HG02973 (cell line): Measurements from ENCODE around the gene PLK5.
"Not testable (repeated sequence)": the region's sequence is repeated elsewhere in the genome, so short reads cannot be mapped to it uniquely, and the experiment has no call there.

Experiments
- ATAC-seq: cut with Tn5 transposase; IDR thresholded peaks from one replicate; pipeline ENCODE4 v1.9.1; 2021; ENCODE audit warnings: moderate library complexity; ENCODE audit not compliant: unreplicated experiment

PLK5 gene

DNA sequence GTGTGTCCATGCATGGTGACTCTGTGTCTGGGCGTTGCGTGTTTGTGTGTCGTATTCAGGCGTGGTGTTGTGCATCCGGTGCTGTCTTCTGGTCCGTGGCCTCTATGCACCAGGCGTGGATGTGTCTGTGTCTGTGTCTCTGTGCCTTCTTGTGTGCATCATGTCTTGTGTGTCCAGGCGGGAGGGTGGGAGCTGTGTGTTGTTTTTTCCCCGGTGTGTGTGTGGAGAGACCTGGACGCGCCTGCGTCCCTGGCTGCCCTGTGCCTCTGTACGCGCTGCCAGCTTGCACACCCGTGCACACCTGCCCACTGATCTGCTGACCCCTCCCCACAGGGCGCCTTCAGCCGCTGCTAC lies 1.1 kb downstream of the PLK5 start:
- ATAC-seq: no peak

DNA sequence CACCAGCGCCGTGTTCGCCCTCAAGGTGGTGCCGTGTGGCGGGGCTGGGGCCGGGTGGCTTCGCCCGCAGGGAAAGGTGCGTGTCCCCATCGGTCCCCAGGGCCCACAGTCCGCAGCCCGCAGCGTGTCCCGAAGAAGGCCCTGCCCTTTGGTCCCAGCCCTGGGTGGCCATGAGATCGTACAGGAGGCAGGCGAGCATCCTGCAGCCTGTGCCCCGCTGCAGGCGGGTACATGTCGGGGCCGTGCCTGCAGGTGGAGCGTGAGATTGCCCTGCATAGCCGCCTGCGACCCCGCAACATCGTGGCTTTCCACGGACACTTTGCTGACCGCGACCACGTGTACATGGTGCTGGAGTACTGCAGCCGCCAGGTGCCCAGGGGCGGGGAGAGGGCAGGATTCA lies 1.5 kb downstream of the PLK5 start:
- no peak for ATAC-seq

DNA sequence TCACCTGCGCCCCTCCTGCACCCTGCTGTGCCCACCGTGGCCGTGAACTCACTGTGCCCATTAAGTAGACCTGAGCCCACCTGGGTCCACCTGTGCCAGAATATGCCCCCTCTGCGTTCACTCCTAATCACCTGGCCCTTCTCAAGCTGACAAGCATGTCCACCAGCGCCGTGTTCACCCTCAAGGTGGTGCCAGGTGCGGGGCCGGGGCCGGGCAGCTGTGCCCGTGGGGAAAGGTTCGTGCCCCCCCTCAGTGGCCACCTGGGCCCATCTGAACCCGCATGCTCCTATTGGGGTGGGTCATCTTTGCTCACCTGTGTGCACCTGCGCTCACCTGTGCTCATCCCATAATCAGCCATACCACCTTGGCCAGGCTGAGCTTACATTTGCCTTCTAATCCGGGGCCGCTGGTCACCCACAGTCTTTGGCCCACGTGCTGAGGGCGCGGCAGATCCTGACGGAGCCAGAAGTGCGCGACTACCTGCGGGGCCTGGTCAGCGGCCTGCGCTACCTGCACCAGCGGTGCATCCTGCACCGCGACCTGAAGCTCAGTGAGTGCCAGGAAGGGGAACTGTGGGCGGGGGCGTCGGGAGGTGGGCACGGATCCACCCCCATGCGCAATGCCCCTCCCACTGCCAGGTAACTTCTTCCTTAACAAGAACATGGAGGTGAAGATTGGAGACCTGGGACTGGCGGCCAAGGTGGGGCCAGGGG lies 2.3 kb downstream of the PLK5 start:
- ATAC-seq: no peak

DNA sequence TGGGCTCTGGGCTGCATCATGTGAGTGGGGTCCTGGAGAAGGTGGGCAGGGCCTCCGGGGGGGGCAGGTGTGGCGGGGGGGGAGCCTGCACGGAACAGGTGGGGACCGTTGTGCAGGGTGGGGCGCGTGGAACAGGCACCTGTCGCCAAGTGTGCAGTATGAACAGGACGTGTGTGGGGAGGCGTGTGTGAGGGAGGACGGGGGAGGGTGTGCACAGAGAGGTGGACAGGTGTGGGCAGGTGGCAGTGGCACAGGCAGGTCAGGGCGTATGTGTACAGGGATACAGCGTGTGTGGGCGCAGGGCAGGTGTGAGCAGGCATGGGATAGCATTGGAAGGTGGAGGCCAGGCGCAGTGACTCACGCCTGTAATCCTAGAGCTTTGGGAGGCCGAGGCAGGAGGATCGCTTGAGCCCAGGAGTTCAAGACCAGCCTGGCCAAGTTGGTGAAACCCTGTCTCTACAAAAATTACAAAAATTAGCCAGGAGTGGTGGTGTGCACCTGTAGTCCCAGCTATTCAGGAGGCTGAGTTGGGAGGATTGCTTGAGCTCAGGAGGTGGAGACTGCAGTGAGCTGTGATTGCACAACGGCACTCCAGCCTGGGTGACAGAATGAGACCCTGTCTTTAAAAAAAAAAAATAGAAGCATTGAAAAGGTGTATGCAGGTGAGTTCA lies 3.2 kb downstream of the PLK5 start:
- ATAC-seq: no peak

DNA sequence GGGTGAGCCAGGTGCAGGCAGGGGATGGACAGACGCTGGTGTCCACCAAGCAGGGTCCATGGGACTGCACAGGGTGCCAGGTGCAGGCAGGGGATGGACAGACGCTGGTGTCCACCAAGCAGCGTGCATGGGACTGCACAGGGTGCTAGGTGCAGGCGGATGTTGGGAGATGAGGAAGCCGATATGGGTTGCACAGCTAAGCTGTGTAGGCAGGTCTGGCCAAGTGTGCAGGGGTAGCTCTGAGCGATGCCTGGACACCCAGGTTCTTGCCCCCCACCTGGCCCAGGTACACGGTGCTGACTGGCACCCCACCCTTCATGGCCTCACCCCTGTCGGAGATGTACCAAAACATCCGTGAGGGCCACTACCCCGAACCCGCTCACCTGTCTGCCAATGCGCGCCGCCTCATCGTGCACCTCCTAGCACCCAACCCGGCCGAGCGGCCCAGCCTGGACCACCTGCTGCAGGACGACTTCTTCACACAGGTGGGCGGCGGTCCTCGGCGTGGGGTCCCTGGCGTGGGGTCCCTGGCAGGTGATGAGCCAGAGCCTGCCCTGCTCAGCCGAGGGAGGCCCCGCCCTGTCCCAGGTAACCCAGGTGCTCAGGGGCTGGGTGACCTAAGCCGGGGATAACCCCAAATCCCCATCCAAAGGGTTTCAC lies 3.9 kb downstream of the PLK5 start:
- no peak for ATAC-seq

DNA sequence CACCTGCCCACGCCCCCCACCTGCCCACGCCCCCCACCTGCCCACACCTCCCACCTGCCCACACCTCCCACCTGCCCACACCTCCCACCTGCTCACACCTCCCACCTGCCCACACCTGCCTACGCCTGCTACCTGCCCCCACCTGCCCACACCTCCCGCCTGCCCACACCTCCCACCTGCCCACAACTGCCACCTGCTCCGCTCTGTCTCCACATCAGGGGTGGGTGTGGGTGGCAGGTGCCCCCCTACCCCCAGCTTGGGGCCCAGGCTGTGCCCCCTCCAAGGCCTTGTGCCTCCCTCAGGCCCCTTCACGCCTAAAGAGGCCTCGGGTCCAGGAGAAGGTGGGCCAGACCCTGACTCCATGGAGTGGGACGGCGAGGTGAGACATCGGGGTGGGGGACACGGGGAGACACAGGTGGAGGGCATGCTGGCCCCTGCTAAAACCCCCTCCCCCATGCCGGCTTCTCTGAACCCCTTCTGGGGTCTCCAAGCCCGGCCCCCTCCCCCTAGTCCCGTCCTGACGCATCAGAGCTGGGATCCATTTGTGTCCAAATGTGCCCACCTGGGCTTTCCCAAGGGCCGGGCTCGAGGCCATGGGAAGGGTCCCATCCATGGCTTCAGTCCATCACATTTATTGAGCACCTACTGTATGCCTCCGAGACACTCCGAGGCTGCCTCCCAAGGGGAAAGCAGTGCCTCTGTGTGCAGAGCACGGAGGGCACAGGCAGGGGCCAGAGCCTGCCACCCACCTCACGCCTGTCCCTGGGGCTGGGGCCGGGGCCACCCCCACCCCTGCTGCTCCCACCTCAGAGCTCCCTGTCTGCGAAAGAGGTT lies 4.9 kb downstream of the PLK5 start:
- no peak for ATAC-seq

DNA sequence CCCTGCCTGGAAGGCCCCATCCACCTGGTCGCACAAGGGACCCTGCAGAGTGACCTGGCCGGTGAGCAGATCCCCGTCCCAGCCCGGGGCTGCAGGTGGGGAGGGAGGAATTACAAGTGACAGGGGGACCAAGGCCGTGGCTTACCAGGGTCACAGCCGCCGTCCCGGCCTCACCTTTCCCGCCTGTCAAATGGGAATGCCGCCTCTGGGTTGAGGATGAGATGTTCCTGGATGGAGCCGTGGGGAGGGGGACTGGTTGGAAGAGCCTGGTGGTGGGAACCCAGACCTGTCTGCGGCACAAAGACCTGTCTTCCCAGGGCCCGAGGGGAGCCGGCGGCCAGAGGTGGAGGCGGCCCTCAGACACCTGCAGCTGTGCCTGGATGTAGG lies 5.5 kb downstream of the PLK5 start:
- ATAC-seq: no peak

DNA sequence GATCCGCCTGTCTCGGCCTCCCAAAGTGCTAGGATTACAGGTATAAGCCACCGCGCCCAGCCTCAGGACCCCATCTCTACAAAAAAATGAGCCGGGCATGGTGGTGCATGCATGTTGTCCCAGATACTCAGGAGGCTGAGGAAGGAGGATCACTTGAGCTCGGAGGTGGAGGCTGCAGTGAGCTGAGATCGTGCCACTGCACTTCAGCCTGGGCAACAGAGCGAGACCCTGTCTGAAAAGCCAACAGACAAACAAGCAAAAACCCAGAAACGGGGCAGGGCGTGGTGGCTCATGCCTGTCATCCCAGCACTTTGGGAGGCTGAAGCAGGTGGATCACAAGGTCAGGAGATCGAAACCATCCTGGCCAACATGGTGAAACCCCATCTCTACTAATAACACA lies 7.0 kb downstream of the PLK5 start:
- not testable (repeated sequence) for ATAC-seq

DNA sequence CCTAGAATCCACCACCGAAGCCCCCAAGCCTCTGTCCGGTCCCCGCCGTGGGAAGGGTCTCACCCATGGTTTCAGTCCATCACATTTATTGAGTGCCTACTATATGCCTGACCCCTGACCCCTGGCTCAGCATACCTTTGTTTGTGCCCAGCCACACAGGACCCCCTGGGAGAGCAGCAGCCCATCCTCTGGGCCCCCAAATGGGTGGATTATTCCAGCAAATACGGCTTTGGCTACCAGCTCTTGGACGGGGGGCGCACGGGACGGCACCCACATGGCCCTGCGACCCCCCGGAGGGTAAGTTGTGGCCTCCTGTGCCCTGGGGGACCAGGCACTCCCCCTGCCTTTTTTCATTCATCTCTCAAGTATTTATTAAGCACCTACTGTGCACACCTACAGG lies 7.7 kb downstream of the PLK5 start:
- ATAC-seq: no peak

DNA sequence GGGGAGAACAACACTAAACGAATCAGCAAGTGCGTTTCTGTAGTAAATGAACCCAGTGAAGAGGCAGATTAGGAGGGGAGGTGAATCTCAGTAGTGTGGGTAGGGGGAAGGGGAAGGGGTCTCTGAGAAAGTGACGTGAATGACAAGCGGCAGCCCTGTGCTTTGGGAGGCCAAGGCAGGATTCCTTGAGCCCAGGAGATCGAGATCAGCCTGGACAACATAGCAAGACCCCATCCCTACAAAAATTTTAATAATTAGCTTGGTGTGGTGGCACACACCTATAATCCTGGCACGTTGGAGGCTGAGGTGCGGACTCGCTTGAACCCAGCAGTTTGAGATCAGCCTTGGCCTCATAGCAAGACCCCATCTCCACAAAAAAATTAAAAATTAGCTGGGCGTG lies 8.1 kb downstream of the PLK5 start:
- ATAC-seq: no peak

DNA sequence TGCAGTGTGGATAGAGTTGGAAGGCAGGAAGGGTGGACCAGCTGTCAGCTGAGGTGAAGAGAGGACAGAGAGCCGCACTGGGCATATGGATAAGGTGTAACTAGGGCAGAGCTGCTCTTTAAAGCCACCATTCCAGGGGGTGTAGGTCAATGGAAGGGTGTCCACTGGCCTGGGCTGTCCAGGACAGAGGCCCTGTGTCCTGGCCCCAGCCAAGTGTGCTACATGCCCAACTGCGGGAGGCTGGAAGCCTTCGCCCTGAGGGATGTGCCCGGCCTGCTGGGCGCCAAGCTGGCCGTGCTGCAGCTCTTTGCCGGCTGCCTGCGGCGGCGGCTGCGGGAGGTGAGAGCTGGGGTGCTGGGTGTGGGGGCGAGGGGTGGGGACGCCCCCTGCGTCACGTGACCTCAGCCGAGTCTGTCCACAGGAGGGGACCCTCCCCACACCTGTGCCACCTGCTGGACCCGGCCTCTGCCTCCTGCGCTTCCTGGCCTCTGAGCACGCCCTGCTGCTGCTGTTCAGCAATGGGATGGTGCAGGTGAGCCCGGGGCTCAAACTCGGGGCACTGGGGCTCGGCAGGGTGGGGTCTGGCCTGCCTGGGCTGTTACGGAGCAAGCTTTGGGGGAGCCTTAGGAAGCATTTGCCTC lies 9.8 kb downstream of the PLK5 start:
- ATAC-seq: no peak

DNA sequence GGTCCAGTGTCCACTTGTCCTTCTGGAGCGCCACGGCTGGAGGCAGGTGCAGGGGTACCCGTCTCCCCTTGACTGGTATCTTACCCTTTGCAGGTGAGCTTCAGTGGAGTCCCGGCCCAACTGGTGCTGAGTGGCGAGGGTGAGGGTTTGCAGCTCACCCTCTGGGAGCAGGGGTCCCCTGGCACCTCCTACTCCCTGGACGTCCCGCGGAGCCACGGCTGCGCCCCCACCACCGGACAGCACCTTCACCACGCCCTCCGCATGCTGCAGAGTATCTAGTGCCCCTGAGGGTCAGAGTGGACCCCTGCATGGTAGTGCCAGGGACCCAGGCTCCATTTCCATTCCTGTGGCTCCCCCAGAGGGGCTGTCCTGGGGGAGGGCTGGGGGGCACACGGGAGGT lies 11.1 kb downstream of the PLK5 start:
- ATAC-seq: no peak

DNA sequence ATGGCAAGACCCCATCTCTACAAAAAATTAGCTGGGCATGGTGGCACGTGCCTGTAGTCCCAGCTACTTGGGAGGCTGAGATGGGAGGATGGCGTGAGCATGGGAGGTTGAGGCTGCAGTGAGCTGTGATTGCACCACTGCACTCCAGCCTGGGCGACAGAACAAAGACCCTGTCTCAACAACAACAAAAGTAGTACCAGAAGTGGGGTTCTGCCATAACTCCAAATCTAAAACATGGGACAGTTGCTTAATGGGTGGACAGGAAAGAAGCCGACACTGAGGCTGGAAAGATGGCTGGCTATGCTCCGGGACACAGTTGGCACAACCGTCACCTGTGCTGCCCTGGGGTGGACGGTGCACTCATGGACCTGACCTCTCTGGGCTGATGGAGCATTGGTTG lies 11.8 kb downstream of the PLK5 start:
- not testable (repeated sequence) for ATAC-seq

DNA sequence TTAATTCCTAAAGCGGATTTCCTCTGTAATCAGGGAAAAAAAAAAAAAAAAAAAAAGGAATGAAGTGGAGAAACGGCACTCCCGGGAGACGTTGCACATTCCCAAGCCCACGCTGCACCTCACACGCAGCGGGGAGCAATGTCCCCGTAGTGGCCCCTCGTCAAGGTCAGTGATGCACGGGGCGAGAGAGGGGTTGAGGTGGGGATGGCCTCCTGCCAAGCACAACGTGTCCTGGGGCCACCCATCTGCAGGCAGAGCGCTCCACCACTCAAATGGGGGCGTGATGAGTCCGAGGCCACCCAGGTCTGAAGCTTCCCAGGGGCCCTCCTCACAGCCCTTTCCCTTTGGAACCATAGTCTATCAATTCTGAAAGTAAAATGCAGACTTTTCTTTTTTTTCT lies 15.1 kb downstream of the PLK5 start:
- no peak for ATAC-seq

DNA sequence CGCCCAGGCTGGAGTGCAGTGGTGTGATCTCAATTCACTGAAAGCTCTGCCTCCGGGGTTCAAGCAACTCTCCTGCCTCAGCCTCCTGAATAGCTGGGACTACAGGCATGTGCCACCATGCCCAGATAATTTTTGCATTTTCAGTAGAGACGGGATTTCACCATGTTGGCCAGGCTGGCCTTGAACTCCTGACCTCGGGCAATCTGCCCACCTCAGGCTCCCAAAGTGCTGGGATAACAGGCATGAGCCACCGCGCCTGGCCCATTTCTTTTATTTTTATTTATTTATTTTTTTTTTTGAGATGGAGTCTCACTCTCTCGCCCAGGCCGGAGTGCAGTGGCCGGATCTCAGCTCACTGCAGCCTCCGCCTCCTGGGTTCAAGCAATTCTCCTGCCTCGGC lies 15.9 kb downstream of the PLK5 start:
- ATAC-seq: not testable (repeated sequence)

DNA sequence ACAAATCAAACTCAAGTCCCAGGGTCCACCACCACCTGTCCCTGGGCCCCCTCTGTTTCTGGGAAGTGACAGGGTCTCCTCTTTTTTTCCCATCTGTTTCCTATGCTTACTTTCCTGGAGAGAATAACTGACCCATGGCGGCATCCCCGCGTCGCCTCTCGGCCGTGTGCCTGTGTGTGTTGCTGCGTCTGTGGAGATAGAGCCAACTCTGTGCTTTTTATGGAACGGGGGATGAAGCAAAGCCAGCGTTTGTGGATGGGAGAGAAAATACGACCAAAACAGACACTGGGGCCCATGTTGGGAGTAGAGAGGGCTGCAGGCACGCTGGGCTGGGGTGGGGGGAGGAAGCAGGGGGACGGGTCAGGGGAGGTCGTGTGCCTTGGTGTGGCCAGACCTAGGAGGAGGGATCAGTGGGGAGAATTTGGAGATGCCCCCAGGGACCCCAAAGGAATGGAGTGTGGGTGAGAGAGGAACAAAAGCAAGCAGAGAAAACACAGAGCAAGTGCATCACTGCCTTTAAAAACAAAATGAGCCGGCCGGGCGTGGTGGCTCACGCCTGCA lies 16.6 kb downstream of the PLK5 start:
- ATAC-seq: no peak

DNA sequence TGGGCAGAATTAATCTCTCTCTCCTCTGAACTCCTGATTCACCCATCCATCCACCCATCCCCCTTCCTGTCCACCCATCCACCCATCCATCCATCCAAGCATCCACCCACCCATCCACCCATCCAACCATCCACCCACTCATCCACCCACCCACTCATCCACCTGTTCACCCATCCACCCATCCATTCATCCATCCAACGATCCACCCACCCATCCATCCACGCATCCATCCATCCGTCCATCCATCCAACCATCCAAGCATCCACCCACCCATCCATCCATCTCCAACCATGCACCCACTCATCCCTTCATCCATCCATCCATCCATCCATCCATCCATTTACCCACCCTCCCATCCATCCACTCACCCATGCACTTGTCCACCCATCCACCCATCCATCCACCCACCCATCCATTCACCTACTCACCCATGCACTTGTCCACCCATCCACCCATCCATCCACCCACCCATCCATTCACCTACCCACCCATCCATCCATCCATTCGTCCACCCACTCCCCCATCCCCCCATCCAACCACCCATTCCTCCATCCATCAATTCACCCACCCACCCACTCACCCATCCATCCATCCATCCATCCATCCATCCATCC lies 25.6 kb downstream of the PLK5 start:
- no peak for ATAC-seq

DNA sequence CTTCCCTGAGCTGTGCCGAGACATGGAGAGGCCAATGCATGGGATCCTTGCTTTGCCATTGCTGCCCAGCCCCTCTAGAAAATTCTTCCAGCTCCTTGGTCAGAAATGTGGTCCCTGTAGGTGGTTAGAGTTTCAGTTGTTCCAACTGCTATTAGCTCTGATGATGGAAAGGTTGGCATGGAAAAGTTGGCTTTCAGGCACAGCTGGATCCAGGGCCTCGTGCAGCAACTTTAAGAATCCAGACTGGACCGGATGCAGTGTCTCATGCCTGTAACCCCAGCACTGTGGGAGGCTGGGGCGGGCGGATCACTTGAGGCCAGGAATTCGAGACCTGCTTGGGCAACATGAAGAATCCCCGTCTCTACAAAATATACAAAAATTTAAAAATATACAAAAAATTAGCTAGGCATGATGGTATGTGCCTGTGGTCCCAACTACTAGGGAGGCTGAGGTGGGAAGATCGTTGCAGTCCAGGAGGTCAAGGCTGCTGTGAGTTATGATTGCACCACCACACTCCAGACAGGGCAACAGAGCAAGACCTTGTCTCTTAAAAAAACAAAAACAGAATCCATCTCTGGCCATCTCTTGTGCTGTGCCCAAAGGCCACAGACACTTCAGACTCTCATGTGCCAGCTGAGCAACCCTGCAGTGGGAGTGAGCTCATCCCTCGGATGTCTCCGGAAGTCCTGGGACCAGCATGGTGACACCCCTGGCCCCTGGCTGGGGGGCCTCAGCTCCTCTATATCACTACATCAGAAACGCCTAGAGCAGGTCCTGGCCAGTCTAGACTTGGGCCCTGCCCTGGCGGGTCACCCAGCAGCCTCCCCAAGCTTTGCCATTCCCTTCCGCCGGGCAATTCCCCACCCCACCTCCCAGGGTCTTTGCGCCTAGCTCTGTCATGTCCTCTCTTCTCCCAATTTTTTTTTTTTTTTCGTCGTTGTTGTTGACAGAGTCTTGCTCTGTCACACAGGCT lies 27.5 kb downstream of the PLK5 start:
- ATAC-seq: no peak

DNA sequence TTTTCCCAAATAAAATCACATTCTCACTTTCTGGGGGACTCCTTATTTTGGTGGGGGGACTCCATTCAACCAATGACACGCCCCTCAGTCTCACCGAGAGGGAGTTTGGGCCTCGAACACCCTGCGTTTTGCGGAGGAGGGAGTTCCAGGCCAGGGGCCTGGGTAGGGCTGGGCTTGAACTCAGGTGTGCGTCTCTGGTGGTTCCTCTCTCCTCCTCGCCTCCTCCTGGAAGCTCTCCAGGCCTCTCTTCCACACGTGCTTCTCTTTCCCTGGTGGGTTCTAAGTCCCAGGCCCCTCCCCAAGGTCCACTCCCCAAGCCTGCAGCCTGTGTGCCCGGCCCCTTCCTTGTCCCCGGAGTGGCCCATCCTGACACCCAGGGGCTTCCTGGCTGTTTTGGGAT lies 29.5 kb downstream of the PLK5 start:
- no peak for ATAC-seq
